ENCODE results near the gene MAML3.

The MAML3 gene

GRCh38 chr4:139740121-139740520 lies 413.9 kb downstream of the MAML3 start:
- DNase-seq: peak; percentile 40

- DNase-seq: no peak
Measured at GRCh38 chr4:139738846-139739613, 415.0 kb downstream of the MAML3 start.

- no peak for DNase-seq
Measured at GRCh38 chr4:139736661-139737060, 417.3 kb downstream of the MAML3 start.

GRCh38 chr4:139736274-139736660 lies 417.7 kb downstream of the MAML3 start:
- DNase-seq: no peak

- no peak for DNase-seq
Measured at GRCh38 chr4:139735381-139736273, 418.4 kb downstream of the MAML3 start.

- DNase-seq: peak; percentile 95
Measured at GRCh38 chr4:139734875-139735380, 419.1 kb downstream of the MAML3 start.

- no peak for DNase-seq
Measured at GRCh38 chr4:139734201-139734874, 419.6 kb downstream of the MAML3 start.

- DNase-seq: no peak
Measured at GRCh38 chr4:139732991-139733570, 420.9 kb downstream of the MAML3 start.

- DNase-seq: peak; percentile 82
Measured at GRCh38 chr4:139728840-139729239, 425.1 kb downstream of the MAML3 start.

GRCh38 chr4:139728146-139728545 lies 425.8 kb downstream of the MAML3 start:
- no peak for DNase-seq

- DNase-seq: no peak
Measured at GRCh38 chr4:139726615-139727014, 427.4 kb downstream of the MAML3 start.

GRCh38 chr4:139725236-139725635 lies 428.7 kb downstream of the MAML3 start:
- DNase-seq: no peak

- DNase-seq: no peak
Measured at GRCh38 chr4:139721789-139722188, 432.2 kb downstream of the MAML3 start.

GRCh38 chr4:139720806-139721205 lies 433.2 kb downstream of the MAML3 start:
- DNase-seq: no peak

- no peak for DNase-seq
Measured at GRCh38 chr4:139719381-139720101, 434.4 kb downstream of the MAML3 start.

GRCh38 chr4:139718833-139719232 lies 435.2 kb downstream of the MAML3 start:
- DNase-seq: no peak

- no peak for DNase-seq
Measured at GRCh38 chr4:139718358-139718757, 435.6 kb downstream of the MAML3 start.

- DNase-seq: no peak
Measured at GRCh38 chr4:139715746-139716391, 438.1 kb downstream of the MAML3 start.

- no peak for DNase-seq
Measured at GRCh38 chr4:139712882-139713281, 441.1 kb downstream of the MAML3 start.

- no peak for DNase-seq
Measured at GRCh38 chr4:139711461-139711860, 442.5 kb downstream of the MAML3 start.

GRCh38 chr4:139710073-139710472 lies 443.9 kb downstream of the MAML3 start:
- no peak for DNase-seq

GRCh38 chr4:139709660-139710059 lies 444.3 kb downstream of the MAML3 start:
- DNase-seq: no peak

Measured in NCI-H345 (cell line).